A204.1 (cell line): ENCODE data around the gene FOXQ1.

ENCODE experiments used
- FAIRE-seq: peaks from 2 replicates; lab custom pipeline; 2012; peaks lifted over from hg19 to GRCh38; lab: Jason Lieb, UNC

The FOXQ1 gene, protein sequence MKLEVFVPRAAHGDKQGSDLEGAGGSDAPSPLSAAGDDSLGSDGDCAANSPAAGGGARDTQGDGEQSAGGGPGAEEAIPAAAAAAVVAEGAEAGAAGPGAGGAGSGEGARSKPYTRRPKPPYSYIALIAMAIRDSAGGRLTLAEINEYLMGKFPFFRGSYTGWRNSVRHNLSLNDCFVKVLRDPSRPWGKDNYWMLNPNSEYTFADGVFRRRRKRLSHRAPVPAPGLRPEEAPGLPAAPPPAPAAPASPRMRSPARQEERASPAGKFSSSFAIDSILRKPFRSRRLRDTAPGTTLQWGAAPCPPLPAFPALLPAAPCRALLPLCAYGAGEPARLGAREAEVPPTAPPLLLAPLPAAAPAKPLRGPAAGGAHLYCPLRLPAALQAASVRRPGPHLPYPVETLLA

DNA sequence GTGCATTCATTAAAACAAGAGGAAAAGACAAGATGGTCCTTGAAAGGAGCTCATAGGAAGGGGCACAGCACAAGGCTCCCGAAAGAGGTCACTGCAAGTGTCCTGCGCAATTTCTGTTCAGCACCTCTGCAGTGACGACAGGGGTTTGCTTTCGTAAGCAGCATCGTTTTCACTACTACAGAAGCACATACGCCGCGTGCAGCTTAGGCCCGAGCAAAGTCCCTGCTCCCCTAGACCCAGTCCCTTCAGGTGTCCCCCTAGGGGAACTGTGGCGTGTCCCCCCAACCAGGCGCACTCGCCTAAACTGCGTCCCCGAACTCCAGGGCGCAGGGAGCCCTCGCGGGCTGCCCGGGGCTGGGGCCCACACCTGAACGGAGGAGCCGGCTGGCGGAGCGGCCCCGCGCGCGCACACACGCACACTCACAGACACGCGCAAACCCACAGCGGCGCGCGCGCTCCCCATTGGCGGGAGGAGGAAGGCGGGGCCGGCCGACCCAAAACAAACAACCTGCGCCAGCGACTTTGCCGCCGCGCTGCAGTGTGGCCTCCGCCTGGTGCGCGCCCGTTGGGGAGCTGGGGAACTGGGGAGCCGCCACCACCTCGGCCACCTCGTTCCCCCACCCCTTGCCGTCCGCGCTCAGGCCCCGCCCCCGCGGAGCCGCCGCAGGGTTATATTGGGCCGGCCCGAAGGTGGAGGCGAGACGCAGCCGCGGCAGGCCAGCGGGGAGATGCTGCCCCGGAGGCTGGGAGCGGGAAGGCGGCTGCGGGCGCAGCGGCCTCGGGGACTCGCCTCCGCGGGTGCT, at the start of gene FOXQ1:
Gene FOXQ1 (plus strand): TSS at position 699 of the 803 bp plus-strand sequence. CDS start 607 bp downstream, outside the sequence.
- no peak for FAIRE-seq

- FAIRE-seq = no peak
These were observed 49.2 kb upstream of the FOXQ1 start for GRCh38 chr6:1262704-1263038.

DNA sequence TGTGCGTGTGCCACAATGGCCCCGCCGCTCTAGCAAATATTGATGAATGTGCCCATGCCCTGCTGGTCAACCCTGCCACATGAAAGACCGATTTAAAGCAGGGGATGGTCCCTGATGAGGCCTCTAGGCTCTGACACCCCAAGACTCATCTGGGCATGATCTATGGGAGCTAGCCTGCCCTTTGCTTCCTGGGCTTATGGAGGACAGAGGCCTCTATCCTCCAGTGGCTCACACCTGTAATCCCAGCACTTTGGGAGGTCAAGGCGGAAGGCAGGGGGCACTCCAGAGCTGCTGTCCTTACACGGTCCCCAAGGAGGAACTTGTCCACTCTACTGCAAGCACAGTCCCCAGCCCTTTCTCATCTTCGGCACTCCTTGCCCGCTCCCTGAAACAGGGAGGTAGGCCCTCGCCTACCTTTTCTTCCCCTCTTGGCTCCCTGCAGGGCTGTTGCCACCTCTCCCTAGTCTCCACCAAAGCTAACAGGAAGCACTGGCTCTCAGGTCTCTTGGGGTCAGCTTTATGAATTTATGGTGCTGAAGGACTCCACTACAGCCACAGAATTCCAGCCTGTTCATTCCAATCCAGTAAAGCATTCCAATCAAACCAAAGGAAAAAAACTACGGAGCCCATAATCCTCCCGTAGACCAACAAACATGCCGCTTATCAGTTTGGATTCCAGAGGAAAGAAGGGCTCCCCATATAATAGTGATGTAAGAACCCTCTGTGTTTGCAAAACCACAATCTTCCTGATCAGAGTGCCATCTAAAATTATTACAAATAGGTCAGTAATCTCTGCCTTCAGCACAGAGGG, 48.7 kb upstream of the FOXQ1 start:
- FAIRE-seq = no peak

DNA sequence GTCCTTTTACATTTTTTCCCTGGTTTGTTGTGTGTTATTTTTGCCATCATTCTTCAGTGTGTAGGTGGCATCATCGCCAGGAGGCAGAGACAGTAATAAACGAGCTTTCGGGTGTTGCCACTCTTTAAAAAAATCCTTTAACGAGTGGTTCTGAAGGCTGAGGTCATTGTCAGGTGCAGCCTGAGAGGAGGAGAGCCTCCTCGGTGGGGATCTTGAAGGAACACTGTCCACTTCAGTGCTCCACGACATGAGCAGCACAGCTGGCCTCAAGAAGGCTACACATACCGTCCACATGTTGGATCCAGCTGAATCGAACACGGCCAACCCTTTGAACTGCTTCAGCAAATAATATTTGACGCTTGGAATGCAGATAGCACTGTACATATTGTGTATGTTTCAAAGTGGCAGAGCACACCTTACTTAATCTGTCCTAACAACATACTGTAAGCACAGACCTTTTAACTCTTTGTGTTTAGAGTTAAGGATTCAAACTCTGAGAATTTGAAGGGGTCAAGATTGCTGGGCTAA, 48.0 kb upstream of the FOXQ1 start:
- no peak for FAIRE-seq

DNA sequence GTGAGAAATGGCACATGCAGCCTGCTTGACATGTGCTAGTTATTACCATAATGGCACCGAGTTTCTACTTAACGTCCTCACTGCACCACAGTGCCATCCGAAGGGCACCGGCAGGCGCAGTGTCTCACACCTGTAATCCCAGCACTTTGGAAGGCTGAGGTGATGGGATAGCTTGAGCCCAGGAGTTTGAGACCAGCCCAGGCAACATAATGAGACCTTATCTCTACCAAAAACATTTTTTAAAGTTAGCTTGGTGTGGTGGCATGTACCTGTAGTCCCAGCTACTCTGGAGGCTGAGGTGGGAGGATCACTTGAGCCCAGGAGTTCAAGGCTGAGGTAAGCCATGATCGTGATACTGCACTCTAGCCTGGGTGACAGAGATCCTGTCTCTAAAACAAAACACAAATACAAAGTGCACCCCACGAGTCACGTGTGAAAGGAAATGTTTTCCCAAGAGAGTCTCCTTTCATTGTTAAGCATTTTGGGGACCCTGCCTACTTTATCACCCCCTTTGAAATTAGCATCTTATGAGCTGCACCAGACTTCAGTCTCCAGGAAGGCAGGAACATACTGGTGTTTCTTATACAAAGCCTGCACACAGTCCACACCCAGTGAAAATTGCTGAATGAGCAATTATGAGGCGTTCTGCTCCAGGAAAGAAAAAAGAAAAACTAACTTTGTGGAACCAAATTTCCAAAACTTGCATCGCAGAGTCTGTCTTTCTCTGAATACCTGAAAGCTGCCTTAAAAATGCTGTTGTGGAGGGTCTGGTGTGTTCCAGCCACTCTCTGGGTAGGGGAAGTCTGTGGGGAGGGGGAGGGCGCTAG, 47.1 kb upstream of the FOXQ1 start:
- no peak for FAIRE-seq

- FAIRE-seq = no peak
These were observed 45.2 kb upstream of the FOXQ1 start for GRCh38 chr6:1266686-1267056.

- FAIRE-seq = no peak
These were observed 44.7 kb upstream of the FOXQ1 start for GRCh38 chr6:1267057-1267732.

- no peak for FAIRE-seq
These were observed 43.8 kb upstream of the FOXQ1 start for GRCh38 chr6:1267790-1268762.

GRCh38 chr6:1271071-1271763, 40.7 kb upstream of the FOXQ1 start:
- no peak for FAIRE-seq

DNA sequence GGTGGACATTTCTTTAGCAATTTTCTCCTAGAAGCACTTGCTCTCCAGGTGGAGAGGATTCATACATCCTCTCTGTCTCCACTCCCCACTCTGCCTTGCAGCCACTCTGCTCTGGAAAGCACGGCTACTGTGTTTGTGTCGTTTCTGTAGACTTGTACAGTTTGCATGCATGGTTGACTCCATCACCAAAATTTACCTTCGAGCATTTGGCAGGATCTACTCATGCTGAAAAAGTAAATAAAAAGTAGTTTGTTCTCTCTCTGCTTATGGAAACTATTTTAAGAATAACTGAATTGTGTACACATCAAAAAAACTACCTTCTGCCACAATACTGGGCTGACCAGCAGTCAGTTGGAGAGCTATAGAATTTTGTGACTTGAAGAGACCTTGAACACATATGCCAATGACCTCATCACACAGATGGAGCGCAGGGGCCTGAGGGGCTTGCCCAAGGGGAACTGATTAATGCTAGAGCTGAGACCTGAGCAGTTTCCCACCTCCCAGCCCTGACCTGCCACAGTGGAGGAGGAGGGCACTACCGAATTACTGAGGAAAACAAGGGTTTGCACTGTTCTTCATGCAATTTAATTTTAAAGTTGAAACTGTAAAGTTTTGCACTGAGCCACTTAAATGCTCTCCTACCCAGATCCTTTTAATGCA, 33.7 kb upstream of the FOXQ1 start:
- FAIRE-seq = no peak

GRCh38 chr6:1279065-1279464, 32.8 kb upstream of the FOXQ1 start:
- no peak for FAIRE-seq

- no peak for FAIRE-seq
These were observed 31.1 kb upstream of the FOXQ1 start for GRCh38 chr6:1280666-1281300.

- no peak for FAIRE-seq
These were observed 30.2 kb upstream of the FOXQ1 start for GRCh38 chr6:1281746-1282145.

- no peak for FAIRE-seq
These were observed 28.4 kb upstream of the FOXQ1 start for GRCh38 chr6:1283501-1283900.

DNA sequence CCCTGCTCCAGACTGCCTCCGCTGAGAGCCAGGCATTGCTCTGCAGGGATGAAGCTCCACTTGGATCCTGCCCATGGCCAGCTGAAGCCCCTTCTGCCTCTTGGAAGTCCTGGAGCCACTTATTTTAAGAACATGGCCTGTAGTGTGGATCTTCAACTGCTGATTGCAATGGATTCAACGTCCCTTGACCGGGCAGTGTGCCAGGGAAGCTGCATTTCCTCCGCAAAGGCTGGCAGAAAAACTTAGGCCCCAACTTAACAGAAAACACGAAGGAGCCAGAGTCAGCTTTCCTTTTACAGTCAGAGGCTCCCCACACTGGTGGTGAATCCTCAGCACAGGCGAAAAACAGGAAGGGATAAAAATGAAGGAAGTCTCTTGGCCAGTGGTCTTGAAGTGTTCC, 26.3 kb upstream of the FOXQ1 start:
- FAIRE-seq = no peak

DNA sequence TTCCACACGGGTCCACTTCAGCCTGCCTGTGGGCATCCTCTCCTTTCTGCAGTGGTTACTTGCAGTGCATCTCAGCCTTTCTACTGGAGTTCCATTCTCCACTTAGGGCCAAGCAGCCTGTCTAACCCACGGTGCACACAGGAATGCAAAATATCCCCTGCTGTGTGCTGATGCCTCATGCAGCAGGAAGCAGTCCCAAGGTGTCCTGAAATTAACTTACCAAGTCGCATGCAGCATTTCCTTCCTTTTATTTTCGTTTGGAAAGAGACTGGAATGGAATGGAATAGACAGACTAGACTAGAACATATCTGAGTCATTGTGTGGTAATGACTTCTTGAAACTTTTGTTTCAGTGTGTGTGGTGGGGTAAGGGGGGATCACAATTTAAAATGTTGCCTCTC, 25.9 kb upstream of the FOXQ1 start:
- no peak for FAIRE-seq

- FAIRE-seq = no peak
These were observed 24.8 kb upstream of the FOXQ1 start for GRCh38 chr6:1287103-1287591.

DNA sequence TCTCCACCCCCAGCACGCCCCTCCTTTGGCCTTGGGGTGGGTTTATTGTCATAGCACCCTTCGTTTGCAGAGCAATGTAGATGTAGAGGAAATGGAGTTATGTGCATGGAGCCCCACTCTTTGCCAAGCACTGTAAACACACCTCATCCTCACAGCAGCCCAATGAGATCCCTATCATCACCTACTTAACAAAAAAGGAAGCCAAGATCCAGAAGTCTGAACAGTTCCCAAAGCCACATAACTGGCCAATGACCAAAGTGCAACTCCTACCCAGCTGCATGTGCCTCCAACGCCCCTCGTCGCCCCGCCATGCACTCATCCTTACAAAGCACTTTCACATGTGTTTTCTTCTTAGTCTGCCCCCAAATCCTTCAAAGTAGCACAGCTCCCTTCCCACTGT, 21.8 kb upstream of the FOXQ1 start:
- no peak for FAIRE-seq
